K562 (cell line): ENCODE measurements around the gene NPNT. TPM values are rescaled to one million over a fixed set of nuclear protein-coding genes. Genes with fewer than 3 reads are reported as not detected.
A peak's percentile ranks its signal among the peaks of the same experiment; 100 is the strongest.

Experiments
- C11orf30 ChIP-seq: fragments of 450-650 bp; IDR thresholded peaks from 2 replicates; pipeline ENCODE4 v1.6.1; 2016; ENCODE audit warnings: low read depth, mild to moderate bottlenecking
- CAMTA2 ChIP-seq: fragments of 250-450 bp; sonication (Bioruptor Pico); conservative IDR thresholded peaks from 2 replicates; pipeline ENCODE4 v1.5.1; 2022
- CBX2 ChIP-seq: fragments of 200-600 bp; sonication (generic); IDR thresholded peaks from one replicate; pipeline ENCODE4 v1.6.1; 2012; ENCODE audit warnings: mild to moderate bottlenecking, low read length, inconsistent platforms; ENCODE audit not compliant: insufficient read depth, poor library complexity, severe bottlenecking
- CREB1 ChIP-seq, 2 experiments: sonication (generic) in 1 of 2; formaldehyde crosslinking in 1 of 2; IDR thresholded peaks; 2 replicates each; pipeline versions ENCODE4 v1.6.1 to v1.8.0; 2012 to 2022; ENCODE audit warnings: inconsistent platforms in 1 of 2, mild to moderate bottlenecking in 1 of 2, missing genetic modification reagents in 1 of 2, moderate library complexity in 1 of 2
- DPF2 ChIP-seq: fragments of 450-650 bp; IDR thresholded peaks from 2 replicates; pipeline ENCODE4 v1.6.1; 2016
- JUND ChIP-seq, 2 experiments: IDR thresholded peaks; 2 replicates in 1 of 2; 3 replicates in 1 of 2; pipeline ENCODE4 v1.6.1; 2011; ENCODE audit warnings: borderline replicate concordance in 2 of 2, low read depth in 2 of 2, low read length in 2 of 2, improper control_type of control experiment in 1 of 2, missing biosample characterization in 1 of 2, missing genetic modification characterization in 1 of 2, missing genetic modification reagents in 1 of 2
- KDM1A ChIP-seq, 2 experiments: fragments of 450-650 bp; IDR thresholded peaks; 2 replicates each; pipeline ENCODE4 v1.6.1; 2016; ENCODE audit warnings: mild to moderate bottlenecking in 2 of 2
- MAFK ChIP-seq: IDR thresholded peaks from 2 replicates; pipeline ENCODE4 v1.6.1; 2011; ENCODE audit warnings: low read length, improper control_type of control experiment
- MECOM ChIP-seq: fragments of 250-450 bp; sonication (Bioruptor Pico); IDR thresholded peaks from 2 replicates; pipeline ENCODE4 v1.8.0; 2022; ENCODE audit warnings: inconsistent platforms
- POU5F1 ChIP-seq: fragments of 150-350 bp; IDR thresholded peaks from 2 replicates; pipeline ENCODE4 v1.6.1; 2014; ENCODE audit warnings: borderline replicate concordance, low read length, low read depth, mild to moderate bottlenecking; ENCODE audit not compliant: partially characterized antibody
- SOX6 ChIP-seq: fragments of 450-650 bp; IDR thresholded peaks from 2 replicates; pipeline ENCODE4 v1.6.1; 2014; ENCODE audit warnings: mild to moderate bottlenecking
- SREBF2 ChIP-seq: sonication (generic); formaldehyde crosslinking; IDR thresholded peaks from 2 replicates; pipeline ENCODE4 v1.4.0; 2020; ENCODE audit warnings: mild to moderate bottlenecking, missing genetic modification reagents
- STAT6 ChIP-seq: sonication (generic); formaldehyde crosslinking; IDR thresholded peaks from 2 replicates; pipeline ENCODE4 v1.8.1; 2023; ENCODE audit warnings: mild to moderate bottlenecking, missing genetic modification reagents
- ZNF24 ChIP-seq: fragments of 450-650 bp; IDR thresholded peaks from 2 replicates; pipeline ENCODE4 v1.6.1; 2016
- ZNF707 ChIP-seq: fragments of 250-450 bp; sonication (Bioruptor Pico); conservative IDR thresholded peaks from 2 replicates; pipeline ENCODE4 v1.8.0; 2022; ENCODE audit warnings: inconsistent platforms, mild to moderate bottlenecking, moderate library complexity
- polyA plus RNA-seq, 8 experiments: library from polyadenylated mRNA; depleted of rRNA in 4 of 8; stranded (reverse) in 5 of 8; unstranded in 3 of 8; fragments of >200 nt; fragmentation: Nextera tagmentation in 2 of 8; fragmentation: Illumina TruSeq in 1 of 8; extraction: Ambion mirVana in 2 of 8; extraction: Trizol in 1 of 8; gene quantifications; 2 replicates each; pipeline versions ENCODE4 v1.2.1 to v1.2.3, GENCODE V29; 2011 to 2014; ENCODE audit warnings: inconsistent platforms in 1 of 8, missing spikeins in 1 of 8
- total RNA-seq, 7 experiments: library from RNA; depleted of rRNA in 6 of 7; stranded (reverse); fragments of >200 nt in 6 of 7; fragmentation: Illumina TruSeq in 2 of 7; extraction: Trizol in 2 of 7; gene quantifications; 2 replicates each; pipeline versions ENCODE4 v1.2.1 to v1.2.3, GENCODE V29; 2011 to 2021; ENCODE audit warnings: low replicate concordance in 1 of 7
- TF ChIP-seq, protein P1 (sequence below): fragments of 450-650 bp; IDR thresholded peaks from 2 replicates; pipeline ENCODE4 v1.6.1; 2016; ENCODE audit warnings: mild to moderate bottlenecking, moderate library complexity

NPNT gene
- total and polyA plus RNA-seq, 9 of the 15 experiments (the other 6 are each of a cell fraction or from before 2014, with no cell fraction given) = 0.22 TPM; not detected in 8

DNA sequence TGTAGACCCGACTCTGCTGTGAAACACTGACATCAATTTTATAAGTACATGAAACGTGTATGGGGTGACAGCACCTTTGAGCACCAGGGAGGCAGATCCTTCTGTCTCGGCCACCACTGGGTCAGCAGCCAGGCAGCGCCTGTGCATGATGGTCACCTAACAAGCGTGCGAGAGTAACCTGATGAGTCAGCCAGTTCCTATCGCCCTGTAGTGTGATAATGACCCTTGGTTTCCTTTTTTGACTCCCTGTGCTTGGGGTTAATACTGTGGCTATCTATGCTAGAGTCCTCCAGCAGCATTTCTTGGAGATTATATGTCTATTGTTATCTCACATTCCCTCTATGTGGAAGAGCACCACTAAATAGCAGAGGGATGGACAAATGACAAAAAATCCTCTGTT, 101.6 kb downstream of the NPNT start (continued):
- TF ChIP-seq KDM1A (IDR thresholded peaks at IDR 0.05) (peak; percentile 38 to 47; a peak in 1 of 4 replicates), MAFK (peak; percentile 57; the same call in 1 of the 2 replicates), ZNF707 (no peak), ZNF24 (no peak), C11orf30 (peak; percentile 90), DPF2 (peak; percentile 74), SOX6 (peak; percentile 69; the same call in 1 of the 2 replicates), CREB1 (IDR thresholded peaks at IDR 0.05) (no peak), CREB1 (CRISPR knock-in tag; IDR thresholded peaks at IDR 0.05) (no peak), STAT6 (CRISPR knock-in tag) (no peak), POU5F1 (no peak), MECOM (CRISPR knock-in tag) (no peak), JUND (IDR thresholded peaks at IDR 0.05; ENCODE audit: borderline replicate concordance, low read depth, low read length) (peak; percentile 90), JUND (tag; IDR thresholded peaks at IDR 0.05; ENCODE audit: borderline replicate concordance, low read depth, low read length) (peak; percentile 92; the same call in 2 of the 3 replicates), SREBF2 (CRISPR knock-in tag) (no peak), CAMTA2 (CRISPR knock-in tag) (no peak), CBX2 (no peak)
- TF ChIP-seq, protein P1, sequence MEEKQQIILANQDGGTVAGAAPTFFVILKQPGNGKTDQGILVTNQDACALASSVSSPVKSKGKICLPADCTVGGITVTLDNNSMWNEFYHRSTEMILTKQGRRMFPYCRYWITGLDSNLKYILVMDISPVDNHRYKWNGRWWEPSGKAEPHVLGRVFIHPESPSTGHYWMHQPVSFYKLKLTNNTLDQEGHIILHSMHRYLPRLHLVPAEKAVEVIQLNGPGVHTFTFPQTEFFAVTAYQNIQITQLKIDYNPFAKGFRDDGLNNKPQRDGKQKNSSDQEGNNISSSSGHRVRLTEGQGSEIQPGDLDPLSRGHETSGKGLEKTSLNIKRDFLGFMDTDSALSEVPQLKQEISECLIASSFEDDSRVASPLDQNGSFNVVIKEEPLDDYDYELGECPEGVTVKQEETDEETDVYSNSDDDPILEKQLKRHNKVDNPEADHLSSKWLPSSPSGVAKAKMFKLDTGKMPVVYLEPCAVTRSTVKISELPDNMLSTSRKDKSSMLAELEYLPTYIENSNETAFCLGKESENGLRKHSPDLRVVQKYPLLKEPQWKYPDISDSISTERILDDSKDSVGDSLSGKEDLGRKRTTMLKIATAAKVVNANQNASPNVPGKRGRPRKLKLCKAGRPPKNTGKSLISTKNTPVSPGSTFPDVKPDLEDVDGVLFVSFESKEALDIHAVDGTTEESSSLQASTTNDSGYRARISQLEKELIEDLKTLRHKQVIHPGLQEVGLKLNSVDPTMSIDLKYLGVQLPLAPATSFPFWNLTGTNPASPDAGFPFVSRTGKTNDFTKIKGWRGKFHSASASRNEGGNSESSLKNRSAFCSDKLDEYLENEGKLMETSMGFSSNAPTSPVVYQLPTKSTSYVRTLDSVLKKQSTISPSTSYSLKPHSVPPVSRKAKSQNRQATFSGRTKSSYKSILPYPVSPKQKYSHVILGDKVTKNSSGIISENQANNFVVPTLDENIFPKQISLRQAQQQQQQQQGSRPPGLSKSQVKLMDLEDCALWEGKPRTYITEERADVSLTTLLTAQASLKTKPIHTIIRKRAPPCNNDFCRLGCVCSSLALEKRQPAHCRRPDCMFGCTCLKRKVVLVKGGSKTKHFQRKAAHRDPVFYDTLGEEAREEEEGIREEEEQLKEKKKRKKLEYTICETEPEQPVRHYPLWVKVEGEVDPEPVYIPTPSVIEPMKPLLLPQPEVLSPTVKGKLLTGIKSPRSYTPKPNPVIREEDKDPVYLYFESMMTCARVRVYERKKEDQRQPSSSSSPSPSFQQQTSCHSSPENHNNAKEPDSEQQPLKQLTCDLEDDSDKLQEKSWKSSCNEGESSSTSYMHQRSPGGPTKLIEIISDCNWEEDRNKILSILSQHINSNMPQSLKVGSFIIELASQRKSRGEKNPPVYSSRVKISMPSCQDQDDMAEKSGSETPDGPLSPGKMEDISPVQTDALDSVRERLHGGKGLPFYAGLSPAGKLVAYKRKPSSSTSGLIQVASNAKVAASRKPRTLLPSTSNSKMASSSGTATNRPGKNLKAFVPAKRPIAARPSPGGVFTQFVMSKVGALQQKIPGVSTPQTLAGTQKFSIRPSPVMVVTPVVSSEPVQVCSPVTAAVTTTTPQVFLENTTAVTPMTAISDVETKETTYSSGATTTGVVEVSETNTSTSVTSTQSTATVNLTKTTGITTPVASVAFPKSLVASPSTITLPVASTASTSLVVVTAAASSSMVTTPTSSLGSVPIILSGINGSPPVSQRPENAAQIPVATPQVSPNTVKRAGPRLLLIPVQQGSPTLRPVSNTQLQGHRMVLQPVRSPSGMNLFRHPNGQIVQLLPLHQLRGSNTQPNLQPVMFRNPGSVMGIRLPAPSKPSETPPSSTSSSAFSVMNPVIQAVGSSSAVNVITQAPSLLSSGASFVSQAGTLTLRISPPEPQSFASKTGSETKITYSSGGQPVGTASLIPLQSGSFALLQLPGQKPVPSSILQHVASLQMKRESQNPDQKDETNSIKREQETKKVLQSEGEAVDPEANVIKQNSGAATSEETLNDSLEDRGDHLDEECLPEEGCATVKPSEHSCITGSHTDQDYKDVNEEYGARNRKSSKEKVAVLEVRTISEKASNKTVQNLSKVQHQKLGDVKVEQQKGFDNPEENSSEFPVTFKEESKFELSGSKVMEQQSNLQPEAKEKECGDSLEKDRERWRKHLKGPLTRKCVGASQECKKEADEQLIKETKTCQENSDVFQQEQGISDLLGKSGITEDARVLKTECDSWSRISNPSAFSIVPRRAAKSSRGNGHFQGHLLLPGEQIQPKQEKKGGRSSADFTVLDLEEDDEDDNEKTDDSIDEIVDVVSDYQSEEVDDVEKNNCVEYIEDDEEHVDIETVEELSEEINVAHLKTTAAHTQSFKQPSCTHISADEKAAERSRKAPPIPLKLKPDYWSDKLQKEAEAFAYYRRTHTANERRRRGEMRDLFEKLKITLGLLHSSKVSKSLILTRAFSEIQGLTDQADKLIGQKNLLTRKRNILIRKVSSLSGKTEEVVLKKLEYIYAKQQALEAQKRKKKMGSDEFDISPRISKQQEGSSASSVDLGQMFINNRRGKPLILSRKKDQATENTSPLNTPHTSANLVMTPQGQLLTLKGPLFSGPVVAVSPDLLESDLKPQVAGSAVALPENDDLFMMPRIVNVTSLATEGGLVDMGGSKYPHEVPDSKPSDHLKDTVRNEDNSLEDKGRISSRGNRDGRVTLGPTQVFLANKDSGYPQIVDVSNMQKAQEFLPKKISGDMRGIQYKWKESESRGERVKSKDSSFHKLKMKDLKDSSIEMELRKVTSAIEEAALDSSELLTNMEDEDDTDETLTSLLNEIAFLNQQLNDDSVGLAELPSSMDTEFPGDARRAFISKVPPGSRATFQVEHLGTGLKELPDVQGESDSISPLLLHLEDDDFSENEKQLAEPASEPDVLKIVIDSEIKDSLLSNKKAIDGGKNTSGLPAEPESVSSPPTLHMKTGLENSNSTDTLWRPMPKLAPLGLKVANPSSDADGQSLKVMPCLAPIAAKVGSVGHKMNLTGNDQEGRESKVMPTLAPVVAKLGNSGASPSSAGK = no peak
